Central memory CD8-positive, alpha-beta T cell (primary cell): Measurements from ENCODE around the gene AMIGO2.
"Not testable (repeated sequence)": the region's sequence is repeated elsewhere in the genome, so short reads cannot be mapped to it uniquely, and the experiment has no call there.

Source experiments
- ATAC-seq: fragments of 150-1000 bp; cut with Tn5 transposase; replicated peaks from 2 replicates; pipeline ENCODE4 v1.10.0; 2022; ENCODE audit warnings: mild to moderate bottlenecking, moderate FRiP score, moderate number of reproducible peaks; ENCODE audit not compliant: poor library complexity, severe bottlenecking; ENCODE audit errors: extremely low read depth
- DNase-seq, 2 donors: peaks; one replicate each; pipeline ENCODE4 v3.0.0; 2021; ENCODE audit warnings: low spot score in 2 of 2
- H3K27ac Mint-ChIP-seq: one replicate; pipeline ENCODE4 v1.8.0; 2022; ENCODE audit warnings: low read depth, mild to moderate bottlenecking, moderate library complexity, mixed read lengths
- H3K27me3 Mint-ChIP-seq: one replicate; pipeline ENCODE4 v1.8.0; 2022; ENCODE audit warnings: mixed read lengths
- H3K36me3 Mint-ChIP-seq: one replicate; pipeline ENCODE4 v1.8.0; 2022; ENCODE audit warnings: mild to moderate bottlenecking, moderate library complexity, mixed read lengths; ENCODE audit not compliant: insufficient read depth
- H3K4me1 Mint-ChIP-seq: one replicate; pipeline ENCODE4 v1.8.0; 2022; ENCODE audit warnings: mixed read lengths
- H3K4me3 Mint-ChIP-seq: one replicate; pipeline ENCODE4 v1.8.0; 2022; ENCODE audit warnings: mild to moderate bottlenecking, moderate library complexity, mixed read lengths
- H3K9me3 Mint-ChIP-seq: one replicate; pipeline ENCODE4 v1.8.0; 2022; ENCODE audit warnings: mixed read lengths

Gene AMIGO2

GRCh38 chr12:47056944-47057343 is 22.8 kb downstream of the AMIGO2 start:
- not testable (repeated sequence) for H3K36me3 Mint-ChIP-seq, H3K27me3 Mint-ChIP-seq, ATAC-seq, DNase-seq, H3K27ac Mint-ChIP-seq, H3K4me3 Mint-ChIP-seq, H3K4me1 Mint-ChIP-seq, H3K9me3 Mint-ChIP-seq

DNA sequence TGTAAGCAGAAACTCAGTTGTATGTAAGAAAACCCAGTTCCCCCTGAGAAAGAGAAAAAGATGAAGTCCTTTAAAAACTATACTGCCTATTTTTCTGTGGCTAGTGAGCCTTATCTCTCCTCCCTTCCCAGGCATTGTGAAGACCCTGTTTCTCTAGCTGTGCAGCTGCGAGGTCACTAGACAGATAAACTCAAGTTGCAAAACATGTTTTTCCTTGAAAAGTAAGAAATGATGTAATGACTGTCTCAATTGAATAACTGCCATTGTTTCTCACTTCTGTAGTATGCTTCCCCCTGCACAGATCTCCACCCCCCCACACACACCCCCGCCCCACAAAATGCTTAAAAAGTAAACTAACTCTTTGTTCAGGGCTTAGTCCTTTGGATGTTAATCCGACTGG is 23.9 kb downstream of the AMIGO2 start:
- H3K4me3 Mint-ChIP-seq, H3K27ac Mint-ChIP-seq, H3K4me1 Mint-ChIP-seq, H3K36me3 Mint-ChIP-seq, ATAC-seq, H3K27me3 Mint-ChIP-seq, DNase-seq: not testable (repeated sequence)
- H3K9me3 Mint-ChIP-seq: peaks cover 11% of the 10 kb centered on the region

DNA sequence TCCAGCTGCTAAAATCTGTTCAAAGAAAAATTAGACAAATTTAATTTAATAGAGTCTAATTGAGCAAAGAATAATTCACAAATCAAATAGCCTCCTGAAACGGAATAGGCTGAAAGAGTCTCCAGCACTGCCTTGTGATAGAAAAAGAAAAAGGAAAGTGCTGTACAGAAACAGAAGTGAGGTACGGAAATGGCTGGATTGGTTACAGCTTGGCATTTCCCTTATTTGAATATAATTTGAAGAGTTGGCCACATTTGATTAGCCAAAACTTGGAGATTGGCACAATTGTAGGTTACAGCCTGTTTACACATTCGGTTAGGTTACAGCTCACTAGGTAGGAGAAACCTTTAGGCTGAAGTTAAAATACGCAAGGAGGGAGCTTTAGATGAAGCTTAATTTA is 25.1 kb downstream of the AMIGO2 start:
- Mint-ChIP-seq H3K27me3 (peaks cover 7% of the 10 kb centered on the region), H3K4me1 (no peaks in the 10 kb centered on the region)
- ATAC-seq: no peak

GRCh38 chr12:47053961-47054360 is 25.8 kb downstream of the AMIGO2 start:
- no peak for ATAC-seq
- Mint-ChIP-seq H3K9me3 (peaks cover 11% of the 10 kb centered on the region), H3K4me3 (no peak overlapping the region)

More for the DNA sequence above, 25.1 kb downstream of the AMIGO2 start:
- Mint-ChIP-seq H3K27ac (no peak overlapping the region), H3K4me3 (no peak overlapping the region), H3K9me3 (peaks cover 11% of the 10 kb centered on the region), H3K36me3 (peaks cover 2% of the 10 kb centered on the region)
- no peak for DNase-seq

GRCh38 chr12:47052274-47052673 is 27.5 kb downstream of the AMIGO2 start:
- Mint-ChIP-seq H3K4me3 (no peak overlapping the region), H3K27ac (no peak overlapping the region), H3K9me3 (peaks cover 11% of the 10 kb centered on the region), H3K27me3 (peaks cover 7% of the 10 kb centered on the region), H3K4me1 (no peaks in the 10 kb centered on the region), H3K36me3 (no peaks in the 10 kb centered on the region)
- no peak for ATAC-seq
- DNase-seq: no peak

More at GRCh38 chr12:47053961-47054360, 25.8 kb downstream of the AMIGO2 start:
- Mint-ChIP-seq H3K27me3 (peaks cover 7% of the 10 kb centered on the region), H3K4me1 (no peaks in the 10 kb centered on the region), H3K36me3 (no peaks in the 10 kb centered on the region), H3K27ac (no peak overlapping the region)
- no peak for DNase-seq

DNA sequence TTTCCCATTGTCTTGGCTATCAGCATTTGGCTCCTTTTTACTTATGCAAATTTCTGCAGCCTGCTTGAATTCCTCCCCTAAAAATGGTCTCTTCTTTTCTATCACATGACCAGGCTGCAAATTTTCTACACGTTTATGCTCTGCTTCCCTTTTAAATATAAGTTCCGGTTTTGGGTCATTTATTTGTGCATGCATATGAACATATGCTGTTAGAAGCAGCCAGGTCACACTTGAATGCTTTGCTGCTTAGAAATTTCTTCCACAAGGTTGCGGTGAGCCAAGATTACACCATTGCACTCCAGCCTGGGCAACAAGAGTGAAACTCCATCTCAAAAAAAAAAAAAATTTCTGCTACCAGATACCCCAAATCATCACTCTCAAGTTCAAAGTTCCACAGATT is 28.5 kb downstream of the AMIGO2 start:
- not testable (repeated sequence) for H3K4me1 Mint-ChIP-seq, H3K9me3 Mint-ChIP-seq, H3K27me3 Mint-ChIP-seq, DNase-seq, H3K4me3 Mint-ChIP-seq, ATAC-seq, H3K27ac Mint-ChIP-seq, H3K36me3 Mint-ChIP-seq

DNA sequence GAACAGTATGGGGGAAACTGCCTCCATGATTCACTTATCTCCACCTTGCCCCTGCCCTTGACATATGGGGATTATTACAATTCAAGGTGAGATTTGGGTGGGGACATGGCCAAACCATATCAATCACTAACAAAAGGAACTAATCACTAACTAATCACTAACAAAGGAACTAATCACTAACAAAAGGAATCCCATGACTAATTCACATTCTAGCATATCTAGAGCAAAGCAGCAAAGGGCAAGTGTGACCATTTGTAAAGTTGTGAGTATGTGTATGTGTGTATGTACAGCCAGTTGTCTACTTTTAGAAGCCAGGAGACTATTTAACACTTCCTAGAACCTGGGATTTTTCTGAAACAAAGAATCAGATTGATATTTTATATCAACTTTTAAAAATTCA is 31.2 kb downstream of the AMIGO2 start:
- H3K4me1 Mint-ChIP-seq: no peaks in the 10 kb centered on the region
- H3K4me3 Mint-ChIP-seq: no peak overlapping the region
- peaks cover 6% of the 10 kb centered on the region for H3K9me3 Mint-ChIP-seq
- H3K36me3 Mint-ChIP-seq: no peaks in the 10 kb centered on the region
- no peak for DNase-seq
- no peaks in the 10 kb centered on the region for H3K27me3 Mint-ChIP-seq
- ATAC-seq: no peak
- H3K27ac Mint-ChIP-seq: no peak overlapping the region

- H3K4me3 Mint-ChIP-seq: no peak overlapping the region
- ATAC-seq (no peak), DNase-seq (no peak)
- H3K36me3 Mint-ChIP-seq: peaks cover 3% of the 10 kb centered on the region
- H3K4me1 Mint-ChIP-seq: no peaks in the 10 kb centered on the region
- peaks cover 19% of the 10 kb centered on the region for H3K27me3 Mint-ChIP-seq
- H3K9me3 Mint-ChIP-seq: no peaks in the 10 kb centered on the region
- peak overlapping the region; percentile 33 for H3K27ac Mint-ChIP-seq
These were observed 38.4 kb downstream of the AMIGO2 start for GRCh38 chr12:47041327-47041726.

DNA sequence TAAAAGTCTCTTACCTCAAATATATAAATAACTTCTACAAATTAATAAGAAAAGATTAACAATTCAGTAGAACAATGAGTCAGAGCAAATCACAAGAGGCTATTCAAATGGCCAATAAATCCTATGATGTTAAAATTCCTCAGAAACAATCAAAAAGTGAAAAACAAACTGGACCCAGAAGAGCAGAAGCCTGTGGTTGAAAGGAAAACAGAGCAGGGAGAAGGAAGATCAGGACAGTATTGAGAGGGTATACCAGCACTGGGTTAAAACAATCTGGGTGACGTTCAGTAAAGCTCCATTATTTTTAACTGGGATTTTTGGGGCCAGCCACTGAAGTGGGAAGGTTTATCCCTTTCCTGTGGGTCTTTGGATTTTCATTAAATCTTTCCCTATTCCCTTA is 40.0 kb downstream of the AMIGO2 start:
- H3K4me3 Mint-ChIP-seq: no peak overlapping the region
- no peaks in the 10 kb centered on the region for H3K9me3 Mint-ChIP-seq
- no peak overlapping the region for H3K27ac Mint-ChIP-seq
- no peak for ATAC-seq
- peaks cover 3% of the 10 kb centered on the region for H3K36me3 Mint-ChIP-seq
- no peak for DNase-seq
- H3K27me3 Mint-ChIP-seq: peaks cover 19% of the 10 kb centered on the region
- no peaks in the 10 kb centered on the region for H3K4me1 Mint-ChIP-seq

DNA sequence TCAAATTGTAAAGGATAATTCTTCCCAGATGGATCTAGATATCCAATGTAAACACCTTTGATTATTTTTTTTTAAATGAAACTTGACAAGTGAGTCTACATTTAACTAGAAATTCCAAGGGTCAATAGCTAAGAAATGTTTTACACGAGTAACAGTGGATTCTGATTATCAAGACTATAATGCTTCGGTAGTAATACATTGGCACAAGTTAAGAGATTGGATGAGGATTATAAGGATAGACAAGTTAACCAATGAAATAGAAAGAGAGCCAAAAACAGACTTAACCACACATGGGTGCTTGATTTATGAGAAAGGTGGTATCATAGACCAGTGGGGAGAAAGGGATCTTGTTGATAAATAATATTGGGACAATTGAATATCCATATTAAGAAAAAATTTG is 40.7 kb downstream of the AMIGO2 start:
- H3K4me1 Mint-ChIP-seq: no peaks in the 10 kb centered on the region
- no peaks in the 10 kb centered on the region for H3K9me3 Mint-ChIP-seq
- H3K4me3 Mint-ChIP-seq: no peak overlapping the region
- no peak for ATAC-seq
- H3K27ac Mint-ChIP-seq: no peak overlapping the region
- DNase-seq: no peak
- H3K36me3 Mint-ChIP-seq: peaks cover 3% of the 10 kb centered on the region
- peaks cover 19% of the 10 kb centered on the region for H3K27me3 Mint-ChIP-seq

- ATAC-seq: no peak
- DNase-seq: no peak
- H3K4me1 Mint-ChIP-seq: no peaks in the 10 kb centered on the region
These were observed 41.5 kb downstream of the AMIGO2 start for GRCh38 chr12:47038270-47038748.

DNA sequence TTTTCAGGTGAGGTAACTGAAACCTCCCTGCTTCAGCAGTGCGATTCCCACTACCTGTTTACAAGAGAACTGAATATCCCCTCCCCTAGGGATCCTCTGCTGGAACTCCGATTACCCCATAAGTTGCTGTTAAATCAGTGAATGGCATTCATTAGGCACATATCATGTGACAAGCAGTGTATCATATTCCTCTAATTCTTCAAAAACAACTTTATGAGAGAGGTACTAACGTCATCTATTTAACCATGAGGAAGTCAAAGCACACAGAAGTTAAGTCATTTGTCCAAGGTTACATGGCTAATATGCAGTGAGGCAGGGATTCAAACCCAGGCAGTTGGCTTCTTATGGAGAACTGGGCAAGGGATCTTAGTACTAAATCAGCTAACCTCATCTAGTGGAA is 44.3 kb downstream of the AMIGO2 start:
- H3K27me3 Mint-ChIP-seq: peaks cover 10% of the 10 kb centered on the region
- ATAC-seq: no peak
- H3K4me1 Mint-ChIP-seq: no peaks in the 10 kb centered on the region
- no peaks in the 10 kb centered on the region for H3K9me3 Mint-ChIP-seq
- no peak overlapping the region for H3K27ac Mint-ChIP-seq
- no peak overlapping the region for H3K4me3 Mint-ChIP-seq
- no peaks in the 10 kb centered on the region for H3K36me3 Mint-ChIP-seq
- no peak for DNase-seq

More at GRCh38 chr12:47038270-47038748, 41.5 kb downstream of the AMIGO2 start:
- Mint-ChIP-seq H3K27me3 (peaks cover 19% of the 10 kb centered on the region), H3K36me3 (peaks cover 3% of the 10 kb centered on the region), H3K4me3 (no peak overlapping the region), H3K27ac (no peak overlapping the region), H3K9me3 (no peaks in the 10 kb centered on the region)

DNA sequence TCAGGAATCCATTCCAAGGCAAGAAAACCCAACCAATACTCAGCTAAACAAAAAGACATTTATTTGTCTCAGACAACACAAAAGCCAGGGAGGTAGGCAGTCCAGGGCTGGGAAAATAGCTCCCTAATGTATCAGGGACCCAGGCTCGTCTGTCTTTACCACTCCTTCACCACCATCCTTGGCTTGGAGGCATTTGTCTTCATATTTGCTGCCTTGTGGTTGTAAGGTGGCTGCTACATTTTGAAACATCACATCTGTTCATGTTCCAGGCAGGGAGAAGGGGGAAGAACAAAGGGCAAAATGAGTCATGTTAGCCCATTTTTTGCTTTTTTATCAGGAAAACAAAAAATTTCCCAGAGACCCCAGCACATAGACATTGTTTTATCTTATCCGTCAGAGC is 45.1 kb downstream of the AMIGO2 start:
- no peak overlapping the region for H3K27ac Mint-ChIP-seq
- no peaks in the 10 kb centered on the region for H3K36me3 Mint-ChIP-seq
- H3K9me3 Mint-ChIP-seq: no peaks in the 10 kb centered on the region
- no peak for ATAC-seq
- no peak for DNase-seq
- H3K4me3 Mint-ChIP-seq: no peak overlapping the region
- H3K4me1 Mint-ChIP-seq: no peaks in the 10 kb centered on the region
- peaks cover 4% of the 10 kb centered on the region for H3K27me3 Mint-ChIP-seq
